GM19463 (cell line): ENCODE data around the gene AKAP12.
"Not testable (repeated sequence)": the region's sequence is repeated elsewhere in the genome, so short reads cannot be mapped to it uniquely, and the experiment has no call there.

ENCODE experiments used
- ATAC-seq: cut with Tn5 transposase; IDR thresholded peaks from one replicate; pipeline ENCODE4 v1.9.1; 2021; ENCODE audit warnings: mild to moderate bottlenecking, moderate library complexity; ENCODE audit not compliant: unreplicated experiment

The AKAP12 gene

GRCh38 chr6:151309619-151310018 lies 69.9 kb downstream of the AKAP12 start:
- ATAC-seq, result no peak

GRCh38 chr6:151310279-151310678 lies 70.5 kb downstream of the AKAP12 start:
- ATAC-seq, result no peak

DNA sequence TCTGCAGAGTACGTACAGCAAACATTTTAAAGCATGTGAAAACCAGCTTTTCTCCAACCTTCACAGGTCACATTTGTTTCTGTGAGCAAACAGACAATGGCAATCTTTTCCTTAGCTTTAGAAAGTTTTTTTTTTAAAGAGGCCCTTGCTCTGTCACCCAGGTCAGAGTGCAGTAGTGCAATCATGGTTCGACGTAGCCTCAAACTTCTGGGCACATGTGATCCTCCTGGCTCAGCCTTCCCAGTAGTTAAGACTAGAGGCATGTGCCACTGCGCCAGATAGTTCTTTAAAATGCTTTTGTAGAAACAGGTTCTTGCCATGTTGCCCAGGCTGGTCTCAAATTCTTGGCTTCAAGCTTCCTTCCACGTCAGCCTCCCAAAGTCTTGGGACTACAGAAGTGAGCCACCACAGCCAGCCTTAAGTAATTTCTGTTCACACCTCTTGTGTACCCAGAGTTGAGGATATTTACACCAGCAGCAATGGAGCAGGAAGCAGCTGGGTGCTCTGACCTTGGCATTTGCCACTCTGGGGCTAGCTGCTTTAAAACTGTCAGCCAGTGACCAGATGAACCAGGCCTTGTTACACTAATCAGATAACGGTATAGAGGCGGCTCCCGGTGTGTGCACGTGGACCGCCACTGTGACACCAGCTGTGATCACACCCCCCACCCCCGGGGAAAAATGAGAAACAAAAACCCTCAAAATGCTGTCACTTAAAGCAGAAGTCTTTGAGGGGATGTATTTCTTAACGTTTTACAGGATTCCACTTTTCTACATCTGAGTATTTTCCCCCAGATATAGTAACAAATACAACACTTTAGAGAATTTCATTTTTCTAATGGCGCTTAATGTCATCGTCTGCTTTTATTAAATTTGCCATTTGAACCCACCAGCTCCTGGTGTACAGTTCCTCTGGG lies 71.3 kb downstream of the AKAP12 start:
- ATAC-seq, result no peak

DNA sequence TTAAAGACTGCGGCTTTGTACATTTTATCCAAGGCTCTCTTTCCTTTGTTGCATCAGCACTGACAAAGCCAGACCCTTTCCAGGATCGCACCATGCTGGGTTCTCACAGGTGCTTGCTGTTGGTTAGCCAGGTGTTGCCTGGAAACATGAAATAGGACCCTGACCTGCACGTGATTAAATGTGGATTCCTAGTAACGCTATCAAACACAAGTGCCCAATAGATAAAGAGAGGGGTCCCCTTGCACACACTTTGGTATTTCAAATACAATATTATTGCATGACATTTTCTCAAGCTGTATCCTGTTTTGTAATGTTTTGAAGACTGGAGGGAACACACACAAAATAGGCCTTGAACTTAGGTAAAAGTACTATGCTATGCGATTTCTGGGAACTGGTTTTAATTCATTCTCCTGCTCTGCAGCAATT lies 73.3 kb downstream of the AKAP12 start:
- no peak for ATAC-seq

GRCh38 chr6:151315661-151316060 lies 75.9 kb downstream of the AKAP12 start:
- ATAC-seq, result not testable (repeated sequence)

GRCh38 chr6:151317103-151317994 lies 77.6 kb downstream of the AKAP12 start:
- no peak for ATAC-seq

DNA sequence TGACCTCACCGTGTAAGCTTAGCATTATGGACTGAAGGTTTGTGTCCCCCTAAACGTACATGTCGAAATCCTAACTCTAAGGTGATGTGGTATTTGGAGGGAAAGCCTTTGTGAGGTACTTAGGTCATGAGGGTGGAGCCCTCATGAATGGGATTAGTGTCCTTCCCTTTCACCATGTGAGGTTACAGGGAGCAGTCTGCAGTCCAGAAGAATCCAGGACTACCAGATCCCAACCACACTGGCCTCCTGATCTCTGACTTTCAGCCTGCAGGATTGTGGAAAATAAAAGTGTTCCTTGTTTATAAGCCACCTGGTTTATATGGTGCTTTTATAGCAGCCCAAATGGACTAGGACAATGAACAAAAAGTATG lies 78.2 kb downstream of the AKAP12 start:
- ATAC-seq, result no peak

- no peak for ATAC-seq
Observed at GRCh38 chr6:151320140-151320539, 80.4 kb downstream of the AKAP12 start.

DNA sequence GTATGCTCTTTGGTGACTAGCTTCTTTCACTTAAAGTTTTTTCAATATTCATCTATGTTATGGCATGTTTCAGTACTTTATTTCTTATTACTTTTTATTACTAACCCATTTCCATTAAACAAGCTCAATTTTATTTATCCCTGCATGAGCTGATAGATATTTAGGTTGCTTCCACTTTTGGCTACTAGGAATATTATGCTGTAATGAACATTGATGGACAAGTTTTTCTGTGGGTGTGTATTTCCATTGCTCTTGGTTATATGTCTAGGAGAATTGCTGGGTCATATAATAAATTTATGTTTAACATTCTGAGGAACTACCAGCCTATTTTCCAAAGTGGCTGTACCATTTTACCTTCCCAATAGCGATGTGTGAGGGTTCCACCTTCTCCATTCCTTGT lies 81.7 kb downstream of the AKAP12 start:
- ATAC-seq, result no peak

DNA sequence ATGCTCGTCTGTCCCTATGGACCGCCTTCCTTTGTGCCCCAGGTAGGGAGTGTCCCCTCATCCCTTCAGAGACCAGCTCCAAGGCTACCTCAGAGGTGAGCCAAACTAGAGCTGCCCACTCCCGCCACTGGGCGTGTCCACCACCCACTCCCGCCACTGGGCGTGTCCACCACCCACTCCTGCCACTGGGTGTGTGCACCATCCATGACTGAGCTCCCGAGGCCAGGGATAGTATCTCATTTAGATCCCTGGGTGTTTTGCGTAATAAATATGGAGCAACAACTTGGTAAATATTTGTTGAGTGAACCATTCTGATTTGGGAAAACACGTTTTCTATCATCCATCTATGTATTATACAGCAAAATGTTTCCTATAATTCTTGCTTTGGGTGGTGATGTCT lies 82.8 kb downstream of the AKAP12 start:
- ATAC-seq, result no peak

GRCh38 chr6:151323791-151324487 lies 84.2 kb downstream of the AKAP12 start:
- ATAC-seq, result peak; percentile 75

GRCh38 chr6:151324488-151324825 lies 84.7 kb downstream of the AKAP12 start:
- no peak for ATAC-seq

GRCh38 chr6:151325075-151326050 lies 85.6 kb downstream of the AKAP12 start:
- ATAC-seq, result no peak

DNA sequence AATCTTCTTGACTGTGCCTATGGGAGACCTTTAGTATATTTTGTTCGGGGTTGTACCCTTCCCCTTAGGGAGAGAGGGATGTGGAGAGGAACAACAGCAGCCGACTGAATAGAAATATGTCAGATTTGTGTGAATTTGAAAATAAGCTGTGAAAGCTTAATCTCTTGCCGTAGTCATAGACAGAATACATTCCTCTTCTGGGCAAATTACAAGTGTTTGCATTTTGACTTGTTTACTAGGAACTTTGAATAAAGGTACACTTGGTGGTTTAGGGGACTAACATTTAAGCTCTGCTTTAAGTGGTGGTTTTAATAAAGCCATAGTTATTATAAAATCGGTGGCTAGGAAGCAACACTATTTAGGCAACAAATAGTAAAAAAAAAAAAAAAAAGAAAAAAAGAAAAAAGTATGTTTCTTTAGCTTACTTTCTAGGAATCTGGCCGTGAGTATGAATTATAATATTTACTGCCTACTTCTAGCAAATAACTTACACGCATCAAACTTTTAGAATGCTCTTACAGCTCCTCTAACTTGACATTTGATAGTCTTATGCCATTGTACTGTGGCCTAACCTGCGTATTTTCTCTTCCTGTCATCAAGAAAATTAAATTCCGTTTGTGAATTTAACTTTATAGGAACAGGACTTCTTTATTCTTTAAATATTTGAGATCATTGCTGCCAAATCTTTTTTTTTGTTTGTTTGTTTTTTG lies 86.5 kb downstream of the AKAP12 start:
- no peak for ATAC-seq

- ATAC-seq, result no peak
Observed at GRCh38 chr6:151327101-151327500, 87.3 kb downstream of the AKAP12 start.

DNA sequence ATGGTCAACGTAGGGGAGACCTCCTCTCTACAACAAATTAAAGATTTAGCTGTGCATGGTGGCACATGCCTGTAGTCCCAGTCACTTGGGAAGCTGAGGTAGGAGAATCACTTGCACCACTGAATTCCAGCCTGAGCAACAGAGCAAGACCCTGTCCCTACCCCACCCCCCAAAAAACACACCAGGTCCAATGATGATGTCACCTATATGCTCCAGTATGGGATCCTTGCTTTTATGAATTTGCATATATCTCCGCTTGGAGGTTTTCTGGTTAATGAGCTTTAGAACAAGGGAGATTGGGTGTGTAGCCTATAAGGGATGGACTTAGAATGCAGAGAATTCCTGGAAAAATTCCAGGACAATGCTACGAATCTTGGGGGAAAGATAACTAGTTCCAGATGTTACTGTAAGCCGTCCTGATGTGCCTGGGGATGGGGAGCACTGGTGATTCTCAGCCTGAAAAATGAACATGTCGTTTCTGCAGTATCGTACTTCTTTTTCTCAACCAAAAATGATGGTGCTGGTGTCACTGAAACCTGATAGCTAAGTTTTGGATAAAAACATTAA lies 90.4 kb downstream of the AKAP12 start:
- no peak for ATAC-seq

DNA sequence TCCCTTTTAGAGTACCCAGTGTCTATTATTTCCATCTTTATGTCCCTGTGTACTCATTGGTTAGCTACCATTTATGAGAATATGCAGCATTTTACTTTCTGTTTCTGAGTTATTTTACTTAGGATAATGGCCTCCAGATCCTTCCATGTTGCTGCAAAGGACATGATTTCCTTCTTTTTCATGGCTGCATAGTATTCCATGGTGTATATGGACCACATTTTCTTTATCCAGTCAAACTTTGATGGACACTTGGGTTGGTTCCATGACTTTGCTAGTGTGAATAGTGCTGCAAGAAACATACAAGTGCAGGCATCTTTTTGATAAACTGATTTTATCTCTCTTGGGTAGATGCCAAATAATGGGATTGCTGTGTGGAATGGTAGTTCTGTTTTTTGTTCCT lies 96.2 kb downstream of the AKAP12 start:
- no peak for ATAC-seq

GRCh38 chr6:151338651-151339200 lies 99.0 kb downstream of the AKAP12 start:
- no peak for ATAC-seq

- no peak for ATAC-seq
Observed at GRCh38 chr6:151339369-151339768, 99.6 kb downstream of the AKAP12 start.
